Esophagus (tissue), 2 donors: ENCODE results near the gene SLC6A8. TPM values are rescaled to one million over a fixed set of nuclear protein-coding genes. Genes with fewer than 3 reads are reported as not detected.
A peak's percentile ranks its signal among the peaks of the same experiment; 100 is the strongest.
"Not testable (repeated sequence)": the region's sequence is repeated elsewhere in the genome, so short reads cannot be mapped to it uniquely, and the experiment has no call there.

Experiments used
- H3K27ac ChIP-seq, 2 donors: one replicate each; pipeline ENCODE4 v1.5.1; 2013; ENCODE audit warnings: low read depth in 2 of 2, mild to moderate bottlenecking in 2 of 2, inconsistent platforms in 1 of 2, low read length in 1 of 2, moderate library complexity in 1 of 2
- H3K27me3 ChIP-seq, 2 donors: one replicate each; pipeline ENCODE4 v1.6.1; 2013; ENCODE audit warnings: low read length in 2 of 2, control low read depth in 1 of 2, mild to moderate bottlenecking in 1 of 2; ENCODE audit not compliant: insufficient read depth in 2 of 2, control insufficient read depth in 1 of 2
- H3K36me3 ChIP-seq, 2 donors: one replicate each; pipeline ENCODE4 v1.6.1; 2013; ENCODE audit warnings: low read length in 1 of 2; ENCODE audit not compliant: control insufficient read depth in 2 of 2, insufficient read depth in 2 of 2
- H3K4me1 ChIP-seq, 2 donors: one replicate each; pipeline ENCODE4 v1.6.1; 2013; ENCODE audit warnings: low read length in 1 of 2; ENCODE audit not compliant: control insufficient read depth in 2 of 2, insufficient read depth in 2 of 2
- H3K4me3 ChIP-seq, 2 donors: one replicate each; pipeline ENCODE4 v1.5.1; 2013; ENCODE audit warnings: low read length in 2 of 2, mild to moderate bottlenecking in 2 of 2, low read depth in 1 of 2, moderate library complexity in 1 of 2
- H3K9me3 ChIP-seq, 2 donors: one replicate each; pipeline ENCODE4 v1.6.1; 2013; ENCODE audit warnings: mild to moderate bottlenecking in 2 of 2, low read depth in 1 of 2, low read length in 1 of 2, moderate library complexity in 1 of 2; ENCODE audit not compliant: control insufficient read depth in 2 of 2, insufficient read depth in 1 of 2
- WGBS, 2 donors: extraction: QIAGEN DNeasy Blood & Tissue Kit; methylation state at CpG; one replicate each; pipeline ENCODE4 v1.1.7; 2013; 5-methylcytosine and 5-hydroxymethylcytosine counted together
- polyA plus RNA-seq, 2 donors: library from polyadenylated mRNA; stranded (reverse); fragments of 200-250 nt; gene quantifications; one replicate each; pipeline ENCODE4 v1.2.3, GENCODE V29; 2013
- donor health status: healthy with polysubstance abuse.
- donor health status: Bipolar disorder and iron deficiency.

The SLC6A8 gene
- polyA plus RNA-seq, 2 donors: 33.0 to 41.4 TPM

GRCh38 chrX:153727123-153727931, 39.6 kb downstream of the SLC6A8 start:
- Histone ChIP-seq H3K9me3 (no peaks in the 10 kb centered on the region), H3K4me3 (no peak overlapping the region), H3K36me3 (no peaks in the 10 kb centered on the region), H3K27ac (peak overlapping the region; percentile 67 to 79), H3K27me3 (no peaks in the 10 kb centered on the region), H3K4me1 (peaks cover 8 to 30% of the 10 kb centered on the region in 2 donors)
- 15 to 42% methylated on average over 23 of the region's 23 CpGs for WGBS, 2 donors

- Histone ChIP-seq H3K4me3 (no peak overlapping the region), H3K4me1 (peaks cover 8 to 27% of the 10 kb centered on the region in 2 donors), H3K27ac (peak overlapping the region in 1 of 2 donors; percentile 67), H3K9me3 (no peaks in the 10 kb centered on the region), H3K36me3 (no peaks in the 10 kb centered on the region), H3K27me3 (no peaks in the 10 kb centered on the region)
- 74 to 85% methylated on average over 6 of the region's 6 CpGs for WGBS, 2 donors
Measured at GRCh38 chrX:153728095-153728494, 40.4 kb downstream of the SLC6A8 start.

GRCh38 chrX:153728951-153729631, 41.4 kb downstream of the SLC6A8 start:
- H3K4me3 ChIP-seq: no peak overlapping the region
- H3K4me1 ChIP-seq: peaks cover 8 to 27% of the 10 kb centered on the region in 2 donors
- H3K27ac ChIP-seq: no peak overlapping the region
- 94 to 95% methylated on average over 23 of the region's 23 CpGs for WGBS, 2 donors
- no peaks in the 10 kb centered on the region for H3K9me3 ChIP-seq
- H3K27me3 ChIP-seq: no peaks in the 10 kb centered on the region
- H3K36me3 ChIP-seq: no peaks in the 10 kb centered on the region

GRCh38 chrX:153730115-153730514, 42.4 kb downstream of the SLC6A8 start:
- not testable (repeated sequence) for H3K36me3 ChIP-seq, H3K9me3 ChIP-seq, H3K27ac ChIP-seq, H3K4me3 ChIP-seq, H3K27me3 ChIP-seq
- 93 to 95% methylated on average over 23 of the region's 23 CpGs for WGBS, 2 donors
- H3K4me1 ChIP-seq: peaks cover 8 to 24% of the 10 kb centered on the region in 2 donors

- Histone ChIP-seq H3K4me1 (peaks cover 8 to 18% of the 10 kb centered on the region in 2 donors), H3K4me3 (no peak overlapping the region), H3K36me3 (no peaks in the 10 kb centered on the region), H3K9me3 (no peaks in the 10 kb centered on the region), H3K27me3 (no peaks in the 10 kb centered on the region), H3K27ac (no peak overlapping the region)
- WGBS, 2 donors: 76% methylated on average over 6 of the region's 6 CpGs
Measured at GRCh38 chrX:153731117-153731844, 43.6 kb downstream of the SLC6A8 start.

- H3K4me1 ChIP-seq: peaks cover 5 to 12% of the 10 kb centered on the region in 2 donors
- H3K9me3 ChIP-seq: no peaks in the 10 kb centered on the region
- H3K4me3 ChIP-seq: no peak overlapping the region
- H3K27me3 ChIP-seq: no peaks in the 10 kb centered on the region
- no peak overlapping the region for H3K27ac ChIP-seq
- no peaks in the 10 kb centered on the region for H3K36me3 ChIP-seq
- WGBS, 2 donors: 85 to 89% methylated on average over 3 of the region's 3 CpGs
Measured at GRCh38 chrX:153731845-153732215, 44.1 kb downstream of the SLC6A8 start.

GRCh38 chrX:153732401-153732800, 44.7 kb downstream of the SLC6A8 start:
- 68 to 89% methylated on average over 14 of the region's 14 CpGs for WGBS, 2 donors
- H3K9me3 ChIP-seq: no peaks in the 10 kb centered on the region
- H3K4me1 ChIP-seq: peaks cover 2 to 7% of the 10 kb centered on the region in 2 donors
- H3K27ac ChIP-seq: no peak overlapping the region
- no peak overlapping the region for H3K4me3 ChIP-seq
- no peaks in the 10 kb centered on the region for H3K36me3 ChIP-seq
- no peaks in the 10 kb centered on the region for H3K27me3 ChIP-seq

- WGBS, 2 donors: 82 to 93% methylated on average over 15 of the region's 15 CpGs
- Histone ChIP-seq H3K36me3 (no peaks in the 10 kb centered on the region), H3K27me3 (no peaks in the 10 kb centered on the region), H3K9me3 (no peaks in the 10 kb centered on the region), H3K27ac (no peak overlapping the region), H3K4me3 (no peak overlapping the region), H3K4me1 (peaks cover 0 to 2% of the 10 kb centered on the region in 2 donors)
Measured at GRCh38 chrX:153733651-153734240, 46.0 kb downstream of the SLC6A8 start.

GRCh38 chrX:153734871-153735270, 47.1 kb downstream of the SLC6A8 start:
- Histone ChIP-seq H3K4me3 (no peak overlapping the region), H3K9me3 (no peaks in the 10 kb centered on the region), H3K4me1 (peaks cover 0 to 2% of the 10 kb centered on the region in 2 donors), H3K27ac (no peak overlapping the region), H3K36me3 (no peaks in the 10 kb centered on the region), H3K27me3 (no peaks in the 10 kb centered on the region)
- WGBS, 2 donors: 85 to 96% methylated on average over 2 of the region's 2 CpGs
